ENCODE data around the gene CLSTN2. TPM values are rescaled to one million over a fixed set of nuclear protein-coding genes. Genes with fewer than 3 reads are reported as not detected.

Gene CLSTN2
- total and polyA plus RNA-seq, 2 of the 4 experiments (the other 2 are of a cell fraction): under 0.01 to 0.07 TPM

GRCh38 chr3:140342668-140343067 is 407.7 kb downstream of the CLSTN2 start:
- Histone ChIP-seq H2AK5ac (ENCODE audit: low read depth, low read length) (no peak overlapping the region), H3K4me3 (ENCODE audit: insufficient read depth, low read depth, low read length) (no peak overlapping the region), H3K23ac (ENCODE audit: low read depth, low read length) (no peak overlapping the region), H2AK9ac (replicated peaks; ENCODE audit: low read depth, low read length, poor library complexity) (no peak overlapping the region), H4K91ac (ENCODE audit: insufficient read depth, low read depth, low read length) (no peak overlapping the region), H3K36me3 (ENCODE audit: control insufficient read depth, insufficient read depth, low read length) (no peaks in the 10 kb centered on the region), H3K9me3 (ENCODE audit: control insufficient read depth, insufficient read depth, low read length) (no peaks in the 10 kb centered on the region), H3K9ac (ENCODE audit: low read depth, low read length) (no peak overlapping the region), H3K79me1 (ENCODE audit: low read depth in 1 of 2, low read length in 2 of 2) (no peaks in the 10 kb centered on the region), H3K14ac (replicated peaks; ENCODE audit: low read depth, low read length) (no peak overlapping the region), H4K8ac (ENCODE audit: low read depth in 2 of 2, low read length in 2 of 2) (no peak overlapping the region), H2BK15ac (ENCODE audit: low read depth, low read length) (no peak overlapping the region), H3K9me1 (ENCODE audit: insufficient read depth, low read length) (no peaks in the 10 kb centered on the region), H3K4ac (ENCODE audit: low read depth, low read length) (no peak overlapping the region), H3K27me3 (ENCODE audit: control insufficient read depth, insufficient read depth, low read length) (no peaks in the 10 kb centered on the region), H4K5ac (ENCODE audit: low read depth, low read length) (no peak overlapping the region), H3K18ac (ENCODE audit: low read depth, low read length) (no peak overlapping the region), H2BK20ac (ENCODE audit: low read depth, low read length) (no peak overlapping the region), H4K20me1 (ENCODE audit: insufficient read depth, low read length) (no peaks in the 10 kb centered on the region), H2AFZ (replicated peaks; ENCODE audit: low read length, poor library complexity) (no peak overlapping the region), H3K27ac (ENCODE audit: insufficient read depth, low read length) (no peak overlapping the region), H3K4me2 (ENCODE audit: low read depth, low read length) (no peak overlapping the region), H3K4me1 (ENCODE audit: control insufficient read depth, insufficient read depth, low read length) (no peaks in the 10 kb centered on the region), H2BK120ac (ENCODE audit: low read depth, low read length) (no peak overlapping the region), H2BK5ac (ENCODE audit: low read depth, low read length, poor library complexity, severe bottlenecking) (no peak overlapping the region), H3K56ac (ENCODE audit: extremely low read depth, insufficient read depth, low read length) (no peak overlapping the region)
- no TSS peak for BruUV-seq (replicated peaks)
- in situ Hi-C loops (cut with MboI; ENCODE audit: low sequenced_read_pairs): no loop called here
- intact Hi-C loops (cut with micrococcal nuclease): no loop called here
- WGBS, 2 experiments (ENCODE audit: extremely low coverage in 2 of 2, insufficient read length in 1 of 2): no CpG with 5 or more reads among the region's 2 CpGs
- DNase-seq: no peak
- CTCF ChIA-PET: no interaction called here
- dilution Hi-C loops (cut with HindIII; ENCODE audit: low sequenced_read_pairs, unreplicated experiment): no loop called here
- POLR2A ChIA-PET (ENCODE audit: unreplicated experiment): no interaction called here
- TF ChIP-seq, protein P1, sequence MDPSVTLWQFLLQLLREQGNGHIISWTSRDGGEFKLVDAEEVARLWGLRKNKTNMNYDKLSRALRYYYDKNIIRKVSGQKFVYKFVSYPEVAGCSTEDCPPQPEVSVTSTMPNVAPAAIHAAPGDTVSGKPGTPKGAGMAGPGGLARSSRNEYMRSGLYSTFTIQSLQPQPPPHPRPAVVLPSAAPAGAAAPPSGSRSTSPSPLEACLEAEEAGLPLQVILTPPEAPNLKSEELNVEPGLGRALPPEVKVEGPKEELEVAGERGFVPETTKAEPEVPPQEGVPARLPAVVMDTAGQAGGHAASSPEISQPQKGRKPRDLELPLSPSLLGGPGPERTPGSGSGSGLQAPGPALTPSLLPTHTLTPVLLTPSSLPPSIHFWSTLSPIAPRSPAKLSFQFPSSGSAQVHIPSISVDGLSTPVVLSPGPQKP (IDR thresholded peaks at IDR 0.05; ENCODE audit: borderline replicate concordance, low read depth, low read length): no peak
- TF ChIP-seq CEBPB (IDR thresholded peaks at IDR 0.05; ENCODE audit: low read depth, low read length): no peak
- ATAC-seq (ENCODE audit: low read depth): no peak

Data from IMR-90 (cell line).